Activated naive CD4-positive, alpha-beta T cell (primary cell): ENCODE data around the gene RPUSD4.
"Not testable (repeated sequence)": the region's sequence is repeated elsewhere in the genome, so short reads cannot be mapped to it uniquely, and the experiment has no call there.

Experiments
- DNase-seq, 4 experiments: peaks; one replicate each; lab custom pipeline; 2025; lab: John Stamatoyannopoulos, UW

Gene RPUSD4, protein sequence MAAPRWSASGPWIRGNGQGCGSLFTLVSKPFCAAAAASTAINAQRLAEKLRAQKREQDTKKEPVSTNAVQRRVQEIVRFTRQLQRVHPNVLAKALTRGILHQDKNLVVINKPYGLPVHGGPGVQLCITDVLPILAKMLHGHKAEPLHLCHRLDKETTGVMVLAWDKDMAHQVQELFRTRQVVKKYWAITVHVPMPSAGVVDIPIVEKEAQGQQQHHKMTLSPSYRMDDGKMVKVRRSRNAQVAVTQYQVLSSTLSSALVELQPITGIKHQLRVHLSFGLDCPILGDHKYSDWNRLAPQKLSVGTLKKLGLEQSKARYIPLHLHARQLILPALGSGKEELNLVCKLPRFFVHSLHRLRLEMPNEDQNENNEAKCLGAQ

GRCh38 chr11:126211236-126212088 lies at the start of gene RPUSD4, which contains the start of gene FAM118B:
TSS of gene RPUSD4 (minus strand) at chr11:126211650. CDS start at chr11:126211638, 12 bp downstream.
TSS of gene FAM118B (plus strand) at chr11:126211782. CDS start at chr11:126235002, 23,220 bp downstream.
- peak; percentile 90 to 98 (median 96) for DNase-seq

DNA sequence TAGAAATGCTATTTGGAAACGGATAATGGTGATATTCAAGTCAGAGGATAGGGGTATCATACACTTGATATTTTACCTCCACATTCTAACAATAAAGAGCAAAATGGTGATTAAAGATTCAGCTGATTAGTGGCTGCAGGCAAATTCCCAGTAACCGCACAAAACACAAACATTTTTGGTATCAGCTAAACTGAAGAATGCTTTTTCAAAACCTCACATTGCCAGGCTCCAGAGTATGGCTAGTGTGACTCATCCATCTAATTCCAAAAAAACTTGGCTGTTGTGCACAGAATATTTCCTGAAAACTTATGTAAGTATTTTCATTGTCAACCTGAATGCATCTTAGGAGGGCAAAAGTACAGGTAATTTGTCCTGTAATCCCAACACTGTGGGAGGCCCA lies 46.3 kb upstream of the RPUSD4 start:
- DNase-seq, result no peak

DNA sequence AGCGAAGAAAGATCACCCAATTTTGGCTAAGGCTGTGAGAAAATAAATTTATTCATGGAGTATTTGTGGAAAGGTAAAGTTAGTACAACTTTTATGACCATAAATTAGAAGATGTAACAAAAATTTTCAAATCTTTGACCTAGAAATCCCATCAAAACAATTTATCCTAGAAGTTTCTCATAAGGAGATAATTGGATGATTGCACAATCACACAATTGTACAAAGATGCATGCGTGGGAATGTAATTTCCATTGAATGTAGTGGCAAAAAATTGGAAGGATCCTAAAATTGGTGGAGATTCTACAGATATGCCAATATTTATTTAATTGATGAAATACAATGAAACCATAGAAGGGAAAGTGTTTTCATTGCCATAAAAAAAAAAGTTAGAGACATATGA lies 45.7 kb upstream of the RPUSD4 start:
- no peak for DNase-seq

DNA sequence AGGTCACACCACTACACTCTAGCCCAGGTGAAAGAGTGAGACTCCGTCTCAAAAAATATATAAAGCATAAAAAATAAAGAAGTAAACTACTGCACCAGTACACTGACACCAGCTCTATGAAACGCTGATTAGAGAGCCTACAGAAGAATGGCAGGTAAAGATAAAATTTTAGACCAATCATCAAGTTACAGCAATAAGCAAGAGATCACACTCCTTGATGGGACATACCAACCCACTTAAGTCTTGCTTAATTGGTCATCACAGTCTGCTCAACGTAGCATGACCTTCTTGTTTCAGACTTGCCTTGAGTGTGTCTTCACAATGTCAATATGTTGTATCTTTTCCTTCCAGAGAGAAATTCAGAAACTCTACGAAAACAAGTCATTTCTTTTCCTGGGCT lies 44.8 kb upstream of the RPUSD4 start:
- no peak for DNase-seq

DNA sequence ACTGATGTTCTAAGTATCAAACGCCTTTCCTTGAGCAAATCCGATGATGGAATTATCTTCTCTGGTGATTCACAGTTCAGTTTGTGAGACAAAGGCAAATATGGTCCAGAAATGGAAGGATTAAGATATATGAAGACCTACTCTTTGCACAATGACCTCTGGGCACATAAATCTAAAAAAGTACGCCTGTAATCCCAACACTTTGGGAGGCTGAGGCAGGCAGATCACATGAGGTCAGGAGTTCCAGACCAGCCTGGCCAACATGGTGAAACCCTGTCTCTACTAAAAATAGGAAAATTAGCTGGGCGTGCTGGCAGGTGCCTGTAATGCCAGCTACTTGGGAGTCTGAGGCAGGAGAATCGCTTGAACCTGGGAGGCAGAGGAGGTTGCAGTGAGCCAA lies 44.1 kb upstream of the RPUSD4 start:
- DNase-seq, result not testable (repeated sequence)

- no peak for DNase-seq
Observed at GRCh38 chr11:126254819-126255218, 43.4 kb upstream of the RPUSD4 start.

DNA sequence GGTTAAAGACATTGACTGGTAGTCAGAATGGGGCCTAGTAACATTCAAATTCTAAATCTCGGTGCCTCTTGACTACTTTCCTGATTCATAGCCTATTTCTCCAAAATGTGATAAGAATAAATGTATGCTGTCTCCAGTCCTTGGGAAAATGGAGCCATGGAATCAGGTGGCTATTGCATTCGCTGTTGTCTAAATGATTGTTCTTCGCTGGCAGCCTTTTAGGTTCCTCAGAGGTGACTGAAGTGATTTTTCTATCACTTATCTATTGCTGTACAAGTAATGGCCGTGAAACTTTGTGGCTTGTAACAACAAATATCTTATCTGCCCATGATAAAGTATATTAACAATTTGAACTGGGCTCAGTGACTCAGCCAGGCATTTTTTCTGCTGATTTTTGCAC lies 41.8 kb upstream of the RPUSD4 start:
- no peak for DNase-seq

GRCh38 chr11:126246636-126247035 lies 35.2 kb upstream of the RPUSD4 start:
- DNase-seq, result no peak

DNA sequence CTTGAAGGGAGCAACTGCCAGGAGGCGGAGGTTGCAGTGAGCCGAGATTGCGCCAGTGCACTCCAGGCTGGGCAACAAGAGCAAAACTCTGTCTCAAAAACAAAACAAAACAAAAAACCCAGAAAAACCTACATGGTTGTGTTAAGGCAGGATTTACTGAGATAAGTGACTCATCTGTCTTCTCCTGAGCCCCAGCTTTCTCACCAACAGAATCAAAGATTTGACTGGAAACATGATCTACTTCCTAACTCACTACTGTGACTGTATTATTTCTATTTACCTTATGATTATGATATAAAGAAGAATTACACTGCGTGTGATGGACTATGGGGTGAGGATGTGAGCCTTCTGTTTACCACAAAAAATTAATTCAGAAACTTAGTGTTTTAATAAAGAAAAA lies 21.9 kb upstream of the RPUSD4 start:
- DNase-seq, result no peak

GRCh38 chr11:126232683-126233082 lies 21.2 kb upstream of the RPUSD4 start:
- no peak for DNase-seq

- no peak for DNase-seq
Observed at GRCh38 chr11:126231725-126232459, 20.4 kb upstream of the RPUSD4 start.

GRCh38 chr11:126229858-126230540 lies 18.5 kb upstream of the RPUSD4 start:
- DNase-seq, result no peak

GRCh38 chr11:126226334-126227084 lies 15.1 kb upstream of the RPUSD4 start:
- DNase-seq, result no peak

DNA sequence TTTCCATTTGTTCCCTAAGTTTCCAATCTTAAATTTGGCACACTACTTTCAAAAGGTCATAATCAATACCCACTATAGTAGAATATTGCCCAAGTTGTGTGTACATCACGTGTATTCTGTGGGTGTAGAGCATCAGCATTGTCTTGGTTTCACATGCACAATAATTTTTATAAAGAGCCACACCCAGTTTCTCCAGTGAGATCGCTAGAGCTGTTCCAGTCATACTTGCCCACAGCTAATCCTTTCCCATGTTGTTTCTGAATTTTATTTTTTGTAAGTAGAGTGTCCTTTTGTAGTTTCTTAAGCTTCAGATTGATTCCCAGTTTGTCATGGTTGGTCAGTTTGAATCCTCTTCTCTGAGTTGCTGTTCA lies 13.8 kb upstream of the RPUSD4 start:
- no peak for DNase-seq

DNA sequence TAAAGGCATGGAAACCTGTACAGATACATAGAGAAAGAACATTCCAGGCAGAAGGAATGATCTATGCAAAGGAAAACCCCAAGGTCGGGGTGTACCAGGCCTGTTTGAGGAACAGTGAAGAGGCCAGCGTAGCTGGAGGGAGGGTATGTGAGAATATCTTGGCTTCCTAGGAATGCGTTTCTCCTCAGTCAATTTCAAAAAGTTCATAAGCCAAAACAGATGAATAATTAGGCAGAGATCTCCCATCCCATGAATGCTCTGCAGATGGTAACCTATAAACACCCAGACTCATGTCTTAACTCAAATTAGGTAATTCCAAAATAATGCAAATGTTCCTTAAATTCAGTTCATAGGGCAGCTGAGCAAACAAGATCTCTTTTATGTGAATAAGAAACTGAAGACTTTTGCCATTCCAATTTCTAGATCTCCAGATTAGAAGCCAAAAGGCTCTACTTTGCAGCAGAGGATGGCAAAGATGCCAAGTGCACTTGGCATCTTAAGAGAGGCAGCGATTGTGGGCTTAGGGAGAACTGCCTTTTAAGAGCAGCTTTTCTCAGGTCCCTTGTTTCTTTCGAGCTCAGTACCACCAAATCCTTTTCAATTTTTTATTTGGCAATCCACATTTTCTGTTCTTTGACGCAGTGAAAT lies 13.3 kb upstream of the RPUSD4 start:
- no peak for DNase-seq

DNA sequence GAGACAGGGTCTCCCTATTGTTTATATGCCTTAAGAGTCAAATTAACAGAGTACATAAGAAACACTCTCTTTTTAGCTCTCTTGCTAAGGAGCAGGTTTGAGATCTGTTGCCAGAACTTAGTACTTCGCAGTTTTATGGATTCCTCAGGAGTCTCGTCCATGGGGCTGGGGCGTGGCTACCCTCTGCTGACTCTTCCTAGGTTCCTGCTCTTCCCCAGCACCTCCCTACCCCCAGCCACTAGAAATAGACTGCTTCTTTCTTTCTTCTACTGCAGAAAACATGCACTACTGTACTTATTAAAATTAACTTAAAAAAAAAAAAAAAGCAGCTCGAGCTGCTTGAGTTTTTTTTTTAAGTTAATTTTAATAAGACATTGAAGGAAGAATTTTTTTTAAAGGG lies 8.1 kb upstream of the RPUSD4 start:
- DNase-seq, result no peak

- DNase-seq, result no peak
Observed at GRCh38 chr11:126217491-126217890, 6.0 kb upstream of the RPUSD4 start.

GRCh38 chr11:126216526-126217305 lies 5.3 kb upstream of the RPUSD4 start:
- no peak for DNase-seq

DNA sequence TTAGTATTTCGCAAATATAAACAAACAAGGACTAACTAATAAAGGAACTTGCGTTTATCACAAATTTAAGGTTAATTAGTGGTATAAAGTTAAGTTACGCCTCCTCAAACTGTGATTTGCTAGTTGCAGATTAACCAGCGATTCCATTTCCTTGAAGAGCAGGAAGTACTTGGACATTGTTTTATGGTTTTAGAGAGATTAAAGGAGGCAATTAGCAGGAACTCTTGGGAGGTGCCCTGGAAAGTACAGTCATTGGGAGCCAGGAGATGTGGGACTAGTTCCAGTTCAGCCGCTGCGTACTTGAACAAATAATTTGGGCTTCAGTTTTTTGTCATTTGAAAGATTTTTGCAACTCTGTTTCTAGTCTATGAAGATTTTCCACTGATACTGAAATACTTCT lies 3.4 kb upstream of the RPUSD4 start:
- no peak for DNase-seq

DNA sequence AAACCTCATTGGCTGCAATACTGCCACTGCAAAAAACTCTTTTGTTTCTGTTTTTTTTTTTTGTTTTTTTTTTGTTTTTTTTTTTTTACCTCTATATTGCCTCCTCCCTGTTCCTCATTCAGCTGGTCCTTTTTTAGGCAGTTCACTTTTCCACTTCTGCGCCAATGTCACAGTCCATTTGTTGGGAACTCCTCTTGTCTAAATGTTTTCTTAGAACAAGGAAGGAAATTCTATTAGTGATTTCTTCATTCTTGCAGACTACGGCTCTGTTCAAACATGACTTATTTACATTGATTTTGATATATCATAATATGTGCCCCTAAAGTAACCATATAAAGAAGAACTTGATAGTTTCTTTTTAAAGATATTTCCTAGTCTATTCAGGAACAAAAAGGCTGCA lies 3.0 kb upstream of the RPUSD4 start:
- no peak for DNase-seq
